NCI-H2107 treated with DMSO at 0.1 percent for 48 hours (cell line): Measurements from ENCODE around the gene CELA2A.
A peak's percentile ranks its signal among the peaks of the same experiment; 100 is the strongest.
"Not testable (repeated sequence)": the region's sequence is repeated elsewhere in the genome, so short reads cannot be mapped to it uniquely, and the experiment has no call there.

ENCODE experiments used
- DNase-seq: peaks from one replicate; lab custom pipeline; 2025; ENCODE audit not compliant: unreplicated experiment; lab: John Stamatoyannopoulos, UW

Gene CELA2A

DNA sequence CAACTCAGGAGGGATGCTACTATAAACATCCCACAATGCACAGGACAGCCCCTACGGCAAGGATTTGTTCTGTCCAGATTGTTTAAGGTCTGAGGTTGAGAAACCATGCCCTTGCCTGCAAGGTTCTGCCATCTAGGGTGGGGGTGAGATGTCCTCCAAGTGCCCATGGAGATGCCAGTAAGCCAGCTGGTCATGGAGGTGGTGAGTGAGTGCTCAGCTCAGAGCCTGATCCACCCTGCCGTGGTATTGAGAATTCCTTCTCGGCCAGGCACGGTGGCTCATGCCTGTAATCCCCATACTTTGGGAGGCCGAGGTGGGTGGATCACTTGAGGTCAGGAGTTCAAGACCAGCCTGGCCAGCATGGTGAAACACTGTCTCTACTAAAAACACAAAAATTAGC is 31.6 kb upstream of the CELA2A start:
- no peak for DNase-seq

DNA sequence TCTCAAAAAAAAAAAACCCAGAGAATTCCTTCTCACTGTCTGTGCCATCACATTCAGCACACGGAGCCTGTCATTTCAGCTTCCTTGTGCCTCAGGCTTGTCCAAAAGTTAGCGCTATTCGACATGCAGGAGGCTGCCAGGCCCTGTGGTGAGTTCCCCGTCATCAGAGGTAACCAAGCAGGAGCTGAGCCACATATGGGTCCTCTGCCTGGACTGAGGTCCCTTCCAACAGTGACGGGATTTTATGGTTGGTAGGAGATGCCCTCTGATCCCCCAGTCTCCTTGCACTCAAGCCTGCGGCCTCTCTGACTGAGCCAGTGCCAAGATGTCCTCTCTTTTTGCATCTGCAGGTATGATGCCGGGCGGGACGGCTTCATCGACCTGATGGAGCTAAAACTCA is 31.0 kb upstream of the CELA2A start:
- DNase-seq, result no peak

DNA sequence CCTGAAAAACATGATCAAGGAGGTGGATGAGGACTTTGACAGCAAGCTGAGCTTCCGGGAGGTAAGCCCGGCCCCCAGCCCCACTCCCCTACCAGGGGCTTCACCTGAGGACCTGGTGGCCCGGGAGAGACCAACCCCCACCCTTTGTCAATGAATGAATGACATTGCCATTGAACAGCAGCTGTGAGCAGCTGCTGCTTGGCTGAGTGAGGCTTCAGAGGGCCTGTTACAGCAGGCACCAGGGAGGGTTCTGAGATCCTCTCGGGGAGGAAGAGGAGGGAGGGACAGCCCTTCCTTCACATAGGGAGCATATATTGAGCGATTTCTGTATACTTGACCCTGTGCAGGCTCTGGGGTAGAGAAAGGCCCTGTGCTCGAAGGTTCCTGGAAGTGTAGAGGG is 30.6 kb upstream of the CELA2A start:
- no peak for DNase-seq

DNA sequence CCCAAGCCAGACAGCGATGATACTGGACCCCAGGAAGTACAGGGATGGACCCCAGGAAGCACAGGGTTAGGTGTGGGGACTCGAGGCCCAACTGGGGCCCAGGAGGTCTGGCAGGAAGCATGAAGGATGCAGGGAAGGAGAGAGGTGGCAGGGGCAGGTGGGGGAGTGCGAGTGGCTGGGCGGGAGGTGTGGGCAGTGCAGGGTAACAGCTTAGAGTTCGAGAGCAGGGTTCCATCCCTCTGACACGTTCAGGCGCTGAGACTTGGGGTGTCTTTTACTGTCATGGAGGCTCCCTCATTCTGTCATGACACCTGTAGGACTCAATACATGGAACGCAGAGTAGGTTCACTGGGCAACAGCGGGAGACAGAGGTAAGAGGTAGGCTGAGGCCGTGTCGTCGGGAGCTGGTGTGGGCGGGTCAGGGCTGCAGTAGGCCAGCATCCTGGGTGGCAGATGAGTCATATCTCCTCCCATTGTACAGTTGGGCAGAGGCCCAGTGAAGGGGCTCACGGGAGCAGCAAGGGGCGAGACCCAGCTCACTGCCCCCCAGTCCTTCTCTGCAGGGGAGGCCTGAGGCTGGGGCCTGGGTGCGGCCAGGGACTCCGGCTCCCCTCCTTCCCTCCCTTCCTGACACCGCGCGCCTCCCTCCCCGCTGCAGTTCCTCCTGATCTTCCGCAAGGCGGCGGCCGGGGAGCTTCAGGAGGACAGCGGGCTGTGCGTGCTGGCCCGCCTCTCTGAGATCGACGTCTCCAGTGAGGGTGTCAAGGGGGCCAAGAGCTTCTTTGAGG is 29.8 kb upstream of the CELA2A start:
- DNase-seq, result no peak

DNA sequence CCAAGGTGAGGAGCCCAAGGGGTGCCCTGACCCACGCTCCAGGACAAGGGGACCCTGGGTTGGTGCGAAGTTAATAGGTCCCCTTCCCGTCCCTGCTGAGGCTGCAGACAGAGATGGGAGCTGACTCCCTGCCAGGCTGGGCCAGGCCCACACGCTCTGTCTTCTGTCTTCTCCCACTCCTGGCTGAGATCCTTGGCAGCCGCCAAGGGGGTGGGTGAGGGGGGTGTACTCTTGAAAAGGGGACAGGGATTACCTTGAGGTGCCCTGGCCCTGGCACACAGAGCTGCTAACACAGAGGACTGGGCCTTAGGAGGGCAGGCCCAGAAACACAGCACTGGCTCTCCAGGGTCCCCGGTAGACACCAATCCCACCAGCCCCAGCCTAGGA is 29.3 kb upstream of the CELA2A start:
- no peak for DNase-seq

DNA sequence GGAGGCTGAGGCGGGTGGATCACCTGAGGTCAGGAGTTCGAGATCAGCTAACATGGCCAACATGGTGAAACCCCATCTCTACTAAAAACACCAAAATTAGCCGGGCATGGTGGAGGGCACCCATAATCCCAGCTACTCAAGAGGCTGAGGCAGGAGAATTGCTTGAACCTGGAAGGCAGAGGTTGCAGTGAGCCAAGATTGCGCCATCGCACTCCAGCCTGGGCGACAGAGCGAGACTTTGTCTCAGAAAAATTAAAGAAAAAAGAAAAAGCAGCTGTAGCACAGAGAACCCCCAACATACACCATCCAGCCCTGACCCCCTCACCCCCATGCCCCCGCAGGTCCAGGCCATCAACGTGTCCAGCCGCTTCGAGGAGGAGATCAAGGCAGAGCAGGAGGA is 28.3 kb upstream of the CELA2A start:
- DNase-seq, result not testable (repeated sequence)

DNA sequence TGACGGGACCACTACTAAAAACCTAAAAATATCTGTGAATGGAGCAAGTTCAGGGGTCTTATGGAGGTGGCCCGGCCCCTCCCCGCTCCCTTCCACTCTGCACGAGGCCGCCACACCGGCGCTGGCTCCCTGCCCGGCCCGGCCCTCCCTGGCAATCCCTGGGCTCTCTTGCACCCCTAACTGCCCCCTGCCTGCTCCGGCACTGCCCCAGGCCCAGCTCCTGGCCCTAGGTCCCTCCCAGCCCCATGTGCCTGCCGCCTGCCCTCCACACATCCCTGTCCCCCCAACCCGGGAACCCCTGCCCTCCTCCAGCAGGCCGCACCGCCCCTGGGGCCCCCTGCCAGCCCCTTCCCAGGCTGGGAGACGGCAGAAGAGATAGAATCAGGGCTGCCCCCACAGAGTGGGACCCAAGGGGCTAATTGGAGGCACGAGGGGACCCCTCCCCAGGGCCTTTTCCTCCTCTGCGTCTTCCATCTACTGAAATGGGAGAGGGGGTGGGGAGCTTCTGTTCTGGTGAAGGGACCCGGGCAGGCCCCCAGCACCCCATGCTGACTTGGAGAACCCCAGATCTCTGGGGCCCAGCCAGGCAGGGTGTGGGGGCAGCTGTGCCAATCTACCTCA is 27.6 kb upstream of the CELA2A start:
- no peak for DNase-seq

DNA sequence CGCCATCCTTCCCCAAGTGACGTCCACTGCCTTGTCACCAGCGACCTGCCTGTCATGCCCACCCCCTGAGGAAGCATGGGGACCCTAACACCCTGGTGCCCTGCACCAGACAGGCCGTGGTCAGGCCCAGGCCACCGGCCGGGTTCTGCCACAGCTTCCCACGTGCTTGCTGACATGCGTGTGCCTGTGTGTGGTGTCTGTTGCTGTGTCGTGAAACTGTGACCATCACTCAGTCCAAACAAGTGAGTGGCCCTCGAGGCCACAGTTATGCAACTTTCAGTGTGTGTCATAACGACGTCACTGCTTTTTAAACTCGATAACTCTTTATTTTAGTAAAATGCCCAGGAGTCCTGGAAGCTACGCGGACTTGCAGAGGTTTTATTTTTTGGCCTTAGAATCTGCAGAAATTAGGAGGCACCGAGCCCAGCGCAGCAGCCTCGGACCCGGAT is 26.8 kb upstream of the CELA2A start:
- no peak for DNase-seq

DNA sequence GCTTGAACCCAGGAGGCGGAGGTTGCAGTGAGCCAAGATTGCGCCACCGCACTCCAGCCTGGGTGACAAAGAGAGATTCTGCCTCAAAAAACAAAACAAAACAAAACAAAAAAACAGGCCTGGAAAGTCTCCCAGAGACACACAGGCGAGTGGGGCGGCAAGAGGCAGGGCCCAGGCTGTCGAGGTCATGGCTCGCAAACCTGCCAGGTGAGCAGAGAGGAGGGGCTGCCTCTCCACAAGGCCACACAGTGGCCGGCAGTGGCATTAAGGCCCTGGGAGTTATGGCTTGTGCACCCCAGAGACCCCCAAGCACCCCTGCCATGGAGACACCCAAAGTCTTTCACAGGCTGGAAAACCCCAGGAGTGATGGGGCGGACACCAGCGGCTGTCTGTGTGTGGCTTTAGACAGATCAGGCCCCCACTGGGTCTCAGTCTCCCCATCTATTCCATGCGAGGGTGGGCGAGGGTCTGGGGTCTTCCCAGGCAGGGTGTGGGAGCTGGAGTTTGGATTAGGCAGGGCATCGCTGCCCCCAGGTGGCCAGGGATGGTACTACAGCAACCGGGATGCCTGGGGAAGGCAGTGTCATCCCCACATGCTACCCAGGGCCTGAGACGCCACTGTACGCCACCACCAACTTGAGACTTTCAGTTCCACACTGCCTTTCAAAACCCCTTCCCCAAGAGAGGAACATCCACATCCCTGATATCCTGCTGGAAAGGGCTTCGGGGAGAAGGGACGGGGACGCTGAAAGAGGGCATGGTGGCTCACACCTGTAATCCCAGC is 25.6 kb upstream of the CELA2A start:
- DNase-seq, result no peak

DNA sequence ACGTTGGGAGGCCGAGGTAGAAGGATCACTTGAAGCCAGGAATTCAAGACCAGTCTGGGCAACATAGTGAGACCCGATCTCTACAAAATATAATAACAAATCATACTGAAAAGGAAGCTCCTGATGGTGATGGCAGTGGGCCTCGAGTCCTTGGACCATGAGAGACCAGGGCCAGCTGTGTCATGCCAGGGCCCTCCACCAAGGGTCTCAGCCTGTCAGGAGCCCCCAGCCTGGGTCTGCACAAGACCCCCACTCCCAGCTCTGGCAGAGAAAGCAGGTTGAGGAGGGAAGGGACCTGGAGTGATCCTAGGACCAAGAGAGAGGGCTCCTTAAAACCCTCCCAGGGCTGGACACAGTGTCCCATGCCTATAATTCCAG is 25.0 kb upstream of the CELA2A start:
- no peak for DNase-seq

DNA sequence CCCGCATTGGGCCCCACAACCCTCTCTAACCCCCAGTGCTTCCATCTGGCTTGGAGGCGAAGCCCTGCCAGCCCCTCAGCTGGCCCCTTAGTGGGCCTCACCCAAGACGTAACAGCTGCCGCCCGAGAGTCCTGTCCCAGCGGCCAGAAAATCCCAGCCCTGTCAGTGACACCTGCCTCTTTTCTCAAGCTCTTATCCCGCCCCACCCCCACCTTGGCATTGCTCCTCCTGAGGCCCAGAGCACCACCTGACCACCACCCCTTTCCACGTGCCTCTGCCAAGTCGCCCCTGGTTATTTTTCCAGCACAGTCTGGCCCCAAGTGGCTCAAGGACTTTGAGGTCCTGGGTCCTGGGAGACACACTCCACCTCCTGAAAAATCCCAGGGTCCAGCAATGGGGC is 24.2 kb upstream of the CELA2A start:
- DNase-seq, result no peak

DNA sequence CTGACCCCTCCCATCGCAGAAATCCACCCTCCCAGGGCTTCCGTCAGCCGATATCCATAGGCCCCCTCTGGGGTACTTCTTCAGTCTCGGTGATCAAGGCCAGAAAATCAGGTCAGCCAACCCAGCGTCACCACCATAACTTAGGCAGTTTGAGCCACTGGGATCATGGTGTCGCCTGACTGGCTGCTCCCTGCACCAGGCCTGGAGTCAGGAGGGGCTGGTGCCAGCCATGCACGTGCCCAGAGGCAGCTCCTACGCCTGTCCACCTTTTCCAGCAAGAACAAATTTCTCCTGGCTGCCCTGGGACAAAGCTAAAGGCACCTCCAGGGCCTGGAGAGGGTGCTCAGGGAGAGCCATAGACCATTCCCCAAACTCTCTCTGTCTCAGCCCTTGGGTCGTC is 23.1 kb upstream of the CELA2A start:
- no peak for DNase-seq

DNA sequence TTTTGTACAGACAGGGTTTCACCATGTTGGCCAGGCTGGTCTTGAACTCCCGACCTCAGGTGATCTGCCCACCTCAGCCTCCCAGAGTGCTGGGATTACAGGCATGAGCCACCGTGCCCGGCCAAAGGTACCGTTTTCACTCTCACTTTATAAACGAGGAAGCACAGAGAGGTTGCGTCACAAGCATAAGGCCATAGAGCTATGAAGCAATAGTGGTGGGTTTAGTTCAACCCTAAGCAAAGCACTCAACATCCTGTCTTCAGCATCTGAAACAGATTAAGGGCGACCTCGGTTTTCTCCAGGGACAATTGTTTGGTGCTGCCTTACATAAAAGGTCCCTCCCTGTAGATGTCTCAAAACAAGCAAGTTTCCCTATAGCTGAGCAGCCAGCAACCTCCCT is 21.8 kb upstream of the CELA2A start:
- DNase-seq, result not testable (repeated sequence)

DNA sequence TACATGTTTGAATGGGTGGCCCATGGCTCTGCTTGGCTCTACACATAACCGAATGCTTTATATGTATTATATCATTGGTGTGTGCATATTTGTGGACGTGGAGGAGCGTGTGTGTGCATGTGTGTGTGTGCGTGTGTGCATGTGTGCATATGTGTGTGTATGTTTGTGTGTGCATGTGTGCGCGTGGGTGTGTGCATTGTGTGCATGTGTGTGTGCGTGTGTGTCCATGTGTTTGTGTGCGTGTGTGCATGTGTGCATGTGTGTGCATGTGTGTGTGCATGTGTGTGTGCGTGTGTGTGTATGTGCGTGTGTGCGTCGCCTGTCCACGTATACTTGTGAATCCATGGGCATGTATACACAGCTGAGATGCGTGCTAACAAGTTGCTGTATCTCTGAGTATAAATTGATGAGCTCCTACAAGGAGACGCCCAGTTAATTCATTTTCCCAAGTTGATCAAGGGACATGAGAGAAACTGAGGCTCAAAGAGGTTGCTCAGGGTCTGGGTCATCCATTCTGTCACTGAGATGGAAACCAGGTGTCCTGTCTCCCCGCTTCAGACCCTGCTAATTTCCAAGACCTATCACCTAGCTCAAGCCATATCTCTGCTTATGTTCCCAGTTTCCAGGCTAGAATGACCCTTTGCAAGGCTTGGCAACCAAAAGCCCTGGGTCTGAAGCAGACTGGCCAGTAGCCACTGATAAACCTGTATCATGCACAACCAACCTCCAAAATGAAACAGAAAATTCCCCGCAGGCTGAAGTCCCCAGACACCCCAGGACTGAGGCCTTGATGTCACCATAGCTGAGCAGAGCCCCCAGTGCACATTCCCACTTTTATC is 21.1 kb upstream of the CELA2A start:
- DNase-seq, result no peak

DNA sequence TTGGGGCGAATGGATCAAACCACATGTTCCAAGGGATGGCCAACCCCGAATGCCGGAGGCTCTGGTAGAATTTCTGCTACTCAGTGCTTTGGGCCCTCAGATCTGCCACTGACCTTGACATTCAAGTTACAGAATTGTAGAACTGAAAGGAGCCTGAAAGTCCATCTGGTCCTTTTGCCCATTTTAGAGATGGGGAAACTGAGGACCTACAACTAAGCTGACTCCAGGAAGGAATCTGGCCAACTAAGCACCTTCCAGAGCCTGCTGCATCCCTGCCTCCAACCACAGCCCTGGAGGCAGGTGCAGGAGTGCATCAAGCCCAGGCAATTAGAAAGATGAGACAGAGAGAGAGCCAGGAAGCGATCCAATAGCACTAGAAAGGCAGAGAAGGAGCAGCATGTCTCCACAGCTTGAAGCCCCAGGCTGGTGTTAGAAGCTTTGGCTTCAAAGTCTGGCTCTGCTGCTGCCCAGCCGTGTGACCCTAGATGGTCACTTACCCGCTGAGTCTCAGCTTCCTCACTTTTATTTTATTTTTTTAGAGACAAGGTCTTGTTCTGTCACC is 19.6 kb upstream of the CELA2A start:
- DNase-seq, result peak; percentile 87

DNA sequence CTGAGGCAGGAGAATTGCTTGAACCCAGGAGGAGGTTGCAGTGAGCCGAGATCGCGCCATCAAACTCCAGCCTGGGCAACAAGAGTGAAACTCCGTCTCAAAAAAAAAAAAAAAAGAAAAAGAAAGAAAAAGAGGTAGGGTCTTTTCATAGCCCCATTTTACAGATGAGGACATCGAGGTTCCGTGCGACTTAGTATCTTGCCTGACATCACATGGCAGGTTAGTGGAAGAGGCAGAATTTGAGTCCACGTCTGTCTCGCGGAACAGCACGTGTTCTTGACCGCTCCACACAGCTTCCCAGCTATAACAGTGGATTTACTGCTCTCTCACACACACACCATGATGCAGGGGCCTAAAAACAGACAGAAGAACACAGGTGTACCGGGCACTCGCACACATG is 17.2 kb upstream of the CELA2A start:
- DNase-seq, result no peak

DNA sequence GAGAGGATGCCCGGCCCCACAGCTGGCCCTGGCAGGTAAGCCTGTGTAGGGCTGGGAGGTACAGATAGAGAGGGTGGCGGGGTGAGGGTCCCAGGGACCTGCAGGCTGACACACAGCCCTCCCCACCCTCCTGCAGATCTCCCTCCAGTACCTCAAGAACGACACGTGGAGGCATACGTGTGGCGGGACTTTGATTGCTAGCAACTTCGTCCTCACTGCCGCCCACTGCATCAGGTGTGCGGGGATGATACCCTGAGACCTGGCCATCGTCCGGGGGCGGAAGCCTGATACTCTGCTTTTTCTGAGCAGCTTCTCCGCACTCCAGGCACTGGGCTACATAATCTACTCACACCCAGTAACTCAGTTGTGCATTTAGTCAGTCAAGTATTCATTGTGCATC is 16.2 kb upstream of the CELA2A start:
- no peak for DNase-seq

DNA sequence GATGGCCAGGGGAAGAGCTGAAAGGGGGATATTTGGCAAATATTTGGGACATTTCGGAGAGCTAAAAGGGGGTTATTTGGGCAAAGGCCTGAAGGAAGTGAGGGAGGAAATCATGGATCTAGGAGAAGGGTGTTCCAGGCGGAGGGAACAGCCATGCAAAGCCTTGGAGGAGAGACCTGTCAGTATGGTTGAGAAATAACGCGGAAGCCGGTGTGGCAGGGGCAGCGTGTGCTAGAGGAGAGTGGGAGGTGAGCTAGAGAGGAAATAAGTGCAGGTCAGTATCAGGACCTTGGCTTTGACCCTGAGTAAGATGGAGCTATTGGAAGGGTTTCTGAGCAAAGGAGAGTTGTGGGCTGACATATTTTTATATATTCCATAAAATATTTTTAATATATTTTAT is 15.3 kb upstream of the CELA2A start:
- no peak for DNase-seq

DNA sequence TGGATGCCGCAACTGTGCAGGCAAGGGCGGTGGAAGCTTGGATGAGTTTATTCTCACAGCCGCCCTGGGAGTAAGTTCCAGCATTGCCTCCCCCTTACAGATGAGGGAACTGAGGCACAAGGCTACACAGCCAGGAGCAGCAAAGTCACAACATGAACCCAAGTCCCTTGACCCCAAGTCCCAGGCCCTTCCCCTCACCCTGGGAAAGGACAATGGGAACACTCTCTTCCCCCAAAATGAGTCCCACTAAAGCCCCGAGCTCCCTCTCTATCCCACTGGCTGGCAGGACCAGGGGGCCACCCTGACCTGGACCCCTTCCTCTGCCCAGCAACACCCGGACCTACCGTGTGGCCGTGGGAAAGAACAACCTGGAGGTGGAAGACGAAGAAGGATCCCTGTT is 14.4 kb upstream of the CELA2A start:
- DNase-seq, result no peak

DNA sequence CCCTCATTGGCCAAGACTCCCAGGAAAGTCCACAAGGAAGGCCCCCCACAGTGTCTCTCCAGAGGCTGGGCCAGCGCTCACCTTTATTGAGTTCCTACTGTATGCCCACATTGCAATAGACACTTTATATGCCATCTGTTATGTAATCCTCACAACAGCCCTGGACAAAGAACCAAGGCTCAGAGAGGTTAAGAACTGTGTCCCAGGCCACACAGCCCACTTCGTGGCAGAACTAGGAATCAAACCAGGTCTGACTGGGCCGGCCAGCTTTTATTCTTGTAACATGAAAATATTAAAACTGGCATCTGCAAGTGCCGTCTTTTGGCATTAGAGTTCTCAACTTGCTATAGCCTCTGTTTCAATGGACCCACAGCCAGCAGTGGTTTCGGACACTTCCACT is 13.8 kb upstream of the CELA2A start:
- no peak for DNase-seq

DNA sequence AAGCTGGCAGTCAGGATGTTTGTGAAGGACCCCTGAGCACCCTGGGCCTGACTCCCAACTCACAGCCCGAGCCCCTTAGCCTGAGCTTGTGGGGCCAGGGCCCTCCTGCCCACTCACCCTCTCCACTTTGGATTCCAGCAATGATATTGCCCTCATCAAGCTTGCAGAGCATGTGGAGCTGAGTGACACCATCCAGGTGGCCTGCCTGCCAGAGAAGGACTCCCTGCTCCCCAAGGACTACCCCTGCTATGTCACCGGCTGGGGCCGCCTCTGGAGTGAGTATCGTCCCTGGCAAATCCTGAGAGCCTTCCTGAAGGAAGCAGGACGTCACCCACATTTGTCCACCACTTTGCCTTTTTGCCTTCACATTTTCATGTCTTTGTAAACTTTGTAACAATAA is 13.3 kb upstream of the CELA2A start:
- DNase-seq, result no peak
